Measurements from ENCODE around the gene COL9A1.

Gene COL9A1

GRCh38 chr6:70285201-70285600 lies 17.7 kb downstream of the COL9A1 start:
- no peak for DNase-seq

DNA sequence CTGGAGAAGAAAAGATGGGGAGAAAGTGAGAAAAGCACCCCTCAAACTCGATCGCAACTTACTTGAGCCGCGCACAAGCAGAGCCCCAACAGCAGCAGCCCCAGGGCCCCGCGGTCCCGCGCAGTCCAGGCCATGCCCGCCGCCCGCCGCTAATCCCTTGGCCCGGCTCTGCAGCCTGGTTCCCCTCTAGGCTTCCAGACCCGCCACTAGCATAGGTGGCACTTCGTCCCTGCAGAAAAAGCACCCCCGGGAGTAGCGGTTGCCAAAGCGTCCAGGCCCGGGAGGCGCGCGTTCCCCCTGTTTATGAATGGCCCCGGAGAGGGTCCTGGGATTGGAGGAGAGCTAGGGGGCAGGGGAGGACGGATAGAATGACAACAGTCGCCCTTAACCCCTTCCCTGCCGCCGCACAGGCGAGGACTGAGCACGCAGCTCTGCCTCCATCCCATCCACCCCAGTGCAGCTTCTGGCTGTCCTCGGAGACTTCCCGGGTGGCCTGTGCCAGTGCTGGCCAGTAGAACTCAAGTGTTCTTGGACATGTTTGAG lies 19.9 kb downstream of the COL9A1 start:
- no peak for DNase-seq

DNA sequence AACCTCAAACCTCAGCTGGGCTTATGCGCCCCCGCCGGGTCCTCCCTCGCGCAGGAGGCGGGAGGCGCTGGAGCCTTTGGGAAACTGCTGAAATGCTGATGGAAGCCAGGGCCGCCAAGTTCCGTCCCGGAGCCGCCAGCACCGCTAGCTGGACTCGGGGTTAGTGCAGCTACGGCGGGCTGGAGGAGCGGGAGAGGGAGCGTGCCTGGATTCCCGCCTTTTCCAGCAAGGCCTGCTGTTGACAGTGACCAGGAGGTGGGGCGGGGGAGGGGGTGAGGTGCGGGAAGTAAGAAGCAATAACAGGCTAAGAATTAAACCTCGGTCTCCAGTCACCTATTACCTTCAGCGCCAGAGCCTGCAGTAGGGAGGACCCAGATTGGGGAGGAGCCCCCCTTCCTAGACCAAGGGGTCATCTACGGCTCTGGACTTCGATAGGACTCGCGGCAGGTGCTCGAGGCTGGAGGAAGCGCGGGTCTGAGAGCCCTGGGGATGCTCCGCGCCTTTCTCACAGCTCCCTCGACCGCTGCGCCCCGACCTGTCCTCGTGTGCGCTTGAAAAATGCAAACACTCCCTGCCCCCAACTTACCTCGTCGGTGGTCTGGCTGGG lies 20.5 kb downstream of the COL9A1 start:
- no peak for DNase-seq

DNA sequence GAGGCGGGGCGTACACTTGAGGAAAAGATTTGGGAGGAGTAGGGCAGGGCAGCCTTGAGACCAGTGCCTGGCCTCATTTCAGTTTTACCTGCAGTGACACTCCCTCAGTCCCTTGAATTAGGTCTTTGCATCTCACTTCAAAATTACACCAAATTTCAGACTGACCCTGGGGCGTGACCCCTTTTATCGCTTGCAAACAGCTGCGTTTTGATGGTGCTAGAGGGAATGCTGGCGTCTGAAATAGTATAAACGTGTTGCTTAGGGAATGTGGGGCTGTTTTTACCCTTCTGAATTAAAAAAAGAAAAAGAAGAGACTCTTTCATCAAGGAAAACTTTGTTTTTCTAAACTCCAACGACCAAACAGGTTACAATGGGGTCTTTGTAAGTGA lies 21.0 kb downstream of the COL9A1 start:
- no peak for DNase-seq

DNA sequence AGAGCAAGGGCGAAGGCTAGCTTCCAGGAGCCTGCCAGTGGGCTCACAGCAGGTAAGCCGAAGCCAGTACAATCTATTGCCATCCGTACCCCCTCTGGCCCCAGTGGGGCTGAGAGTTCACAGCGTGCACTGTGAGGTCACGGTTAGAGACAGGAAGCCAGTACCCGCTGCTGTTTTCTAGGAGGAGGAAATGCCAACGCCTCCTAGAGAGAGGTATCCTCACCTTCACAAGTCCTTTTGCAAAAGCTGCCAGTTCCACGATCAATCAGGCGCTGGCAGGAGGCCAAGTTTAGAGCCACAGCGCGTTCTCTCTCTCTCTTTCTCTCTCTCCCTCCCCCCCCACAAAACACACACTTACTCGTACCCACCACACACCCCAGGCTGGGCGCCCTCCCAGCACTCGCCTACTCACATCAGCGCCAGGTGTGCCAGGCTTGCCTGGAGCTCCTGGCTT lies 22.5 kb downstream of the COL9A1 start:
- DNase-seq, result peak; percentile 14

DNA sequence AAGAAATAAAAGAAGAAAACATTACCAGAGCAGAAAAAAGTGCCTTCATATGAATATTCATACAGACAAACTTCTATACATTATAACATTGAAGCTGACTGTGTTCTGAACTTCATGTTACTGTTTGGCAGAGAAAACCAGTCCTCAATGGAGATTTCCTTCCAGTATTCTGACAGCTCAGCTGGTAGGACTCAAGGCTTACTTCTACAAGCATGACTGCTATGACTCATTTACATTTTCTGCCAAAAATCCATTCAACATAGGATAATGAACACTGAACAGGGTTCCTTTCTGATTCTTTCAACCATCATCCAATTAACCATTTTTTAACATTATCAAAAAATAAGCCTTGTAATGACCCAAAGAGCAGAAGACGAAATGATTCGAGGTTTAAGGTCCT lies 25.4 kb downstream of the COL9A1 start:
- no peak for DNase-seq

- no peak for DNase-seq
These were observed 28.5 kb downstream of the COL9A1 start for GRCh38 chr6:70274338-70274737.

GRCh38 chr6:70272071-70272470 lies 30.8 kb downstream of the COL9A1 start:
- no peak for DNase-seq

DNA sequence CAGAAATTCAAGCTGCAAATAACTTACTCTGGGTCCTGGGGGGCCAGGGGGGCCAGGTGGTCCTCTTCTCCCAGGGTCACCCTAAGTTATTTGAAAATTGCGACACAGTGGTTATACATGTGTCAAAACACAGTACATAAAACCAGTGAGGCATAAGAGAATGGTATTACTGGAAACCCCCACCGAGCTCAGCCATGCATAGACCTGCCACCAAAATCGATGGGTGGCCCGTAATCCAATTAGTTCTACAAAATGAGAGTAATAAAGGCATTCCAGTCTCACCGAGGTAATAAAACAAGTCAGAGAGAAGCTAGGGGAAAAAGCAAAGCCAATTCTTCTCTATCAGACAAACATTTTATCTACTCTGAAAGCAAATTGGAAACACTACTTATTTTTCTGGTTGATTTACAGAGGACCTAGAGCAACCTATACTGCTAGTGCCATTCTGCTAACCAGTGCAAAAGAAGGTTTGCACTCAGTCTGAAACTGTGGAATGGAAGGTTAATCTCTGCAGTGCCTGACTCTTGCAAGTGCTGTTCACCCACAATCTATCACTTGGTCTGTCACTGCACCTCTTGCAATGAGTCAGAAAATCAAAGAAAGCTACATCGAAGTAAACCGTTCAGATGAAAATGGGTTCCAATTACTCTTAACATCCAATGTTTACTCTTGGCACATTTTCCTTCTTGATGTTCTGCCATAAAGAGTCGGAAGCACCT lies 32.4 kb downstream of the COL9A1 start:
- DNase-seq, result no peak

- no peak for DNase-seq
These were observed 36.7 kb downstream of the COL9A1 start for GRCh38 chr6:70266142-70266541.

DNA sequence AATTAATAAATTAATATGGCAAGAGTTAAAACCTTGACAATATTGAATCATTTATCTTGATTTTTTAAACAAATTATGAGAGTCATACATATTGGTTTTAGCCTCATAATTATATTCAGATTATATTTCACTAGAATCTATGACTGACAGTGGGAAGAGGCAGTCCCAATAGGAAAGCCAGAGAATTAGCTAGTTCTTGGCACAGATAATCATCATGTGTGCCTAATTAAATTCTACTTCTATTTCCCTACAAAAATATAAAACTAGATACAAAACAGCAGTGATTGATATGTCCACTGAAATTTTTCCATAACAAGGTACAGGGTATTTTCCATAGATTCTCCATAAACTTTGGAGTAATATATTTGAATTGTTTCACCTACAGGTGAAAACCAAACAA lies 38.6 kb downstream of the COL9A1 start:
- DNase-seq, result no peak

DNA sequence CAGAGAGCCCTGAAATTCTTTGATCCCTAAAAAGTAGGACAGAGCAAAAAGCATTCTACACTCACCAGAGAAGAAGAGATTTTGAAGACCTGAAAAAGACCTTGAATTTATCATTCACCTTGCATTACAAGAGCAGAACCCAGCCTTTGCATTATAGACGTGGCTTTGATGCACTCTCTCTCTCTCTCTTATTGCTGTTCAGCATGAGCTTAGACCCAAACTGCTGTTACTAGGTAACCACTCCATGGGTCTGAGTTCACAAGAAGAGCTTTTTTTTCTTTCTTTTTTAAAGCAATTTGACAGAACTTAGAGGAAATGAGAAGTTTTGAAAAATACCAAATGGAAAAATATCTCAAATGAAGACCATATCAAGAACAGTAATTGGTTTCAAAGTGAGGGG lies 44.4 kb downstream of the COL9A1 start:
- DNase-seq, result no peak

DNA sequence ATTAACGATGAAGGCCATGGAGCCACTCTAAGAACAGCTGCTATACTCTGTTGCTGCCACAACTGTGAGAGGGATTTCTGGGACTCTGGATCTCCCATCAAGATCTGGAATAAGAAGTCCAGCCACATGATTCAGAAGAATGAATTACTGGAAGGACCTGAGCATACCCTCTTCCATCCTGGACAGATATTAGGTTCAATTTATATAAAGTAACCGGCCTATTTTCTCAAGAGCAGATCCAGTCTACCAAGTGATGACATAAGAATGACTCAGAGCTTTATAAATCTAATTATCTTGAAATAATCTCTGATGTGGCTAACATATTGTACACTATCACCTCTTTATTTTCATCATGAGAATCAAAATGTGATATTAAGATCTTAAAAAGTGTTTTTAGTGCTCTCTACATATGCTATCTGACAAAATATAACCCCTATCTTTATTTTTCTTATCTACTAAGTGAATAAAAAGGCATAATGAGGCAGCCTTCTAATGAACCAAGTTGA lies 45.1 kb downstream of the COL9A1 start:
- DNase-seq, result no peak

DNA sequence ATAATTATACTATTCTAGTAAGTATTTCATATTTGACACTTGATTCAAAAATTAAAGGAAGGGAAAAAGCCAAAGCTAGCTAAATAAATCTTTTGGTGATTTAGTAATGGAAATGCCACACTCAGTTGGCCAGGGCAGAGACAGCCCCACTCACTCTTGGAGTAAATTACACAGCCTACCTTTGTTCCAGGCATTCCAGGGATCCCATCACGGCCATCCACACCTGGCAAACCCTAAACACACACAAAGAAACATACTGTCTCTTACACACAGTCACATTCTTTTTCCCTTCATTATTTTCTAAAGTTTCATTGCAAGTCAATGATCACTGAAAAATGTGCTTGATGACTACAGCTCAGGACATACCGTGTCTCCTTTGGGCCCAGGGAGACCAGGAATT lies 48.1 kb downstream of the COL9A1 start:
- no peak for DNase-seq

DNA sequence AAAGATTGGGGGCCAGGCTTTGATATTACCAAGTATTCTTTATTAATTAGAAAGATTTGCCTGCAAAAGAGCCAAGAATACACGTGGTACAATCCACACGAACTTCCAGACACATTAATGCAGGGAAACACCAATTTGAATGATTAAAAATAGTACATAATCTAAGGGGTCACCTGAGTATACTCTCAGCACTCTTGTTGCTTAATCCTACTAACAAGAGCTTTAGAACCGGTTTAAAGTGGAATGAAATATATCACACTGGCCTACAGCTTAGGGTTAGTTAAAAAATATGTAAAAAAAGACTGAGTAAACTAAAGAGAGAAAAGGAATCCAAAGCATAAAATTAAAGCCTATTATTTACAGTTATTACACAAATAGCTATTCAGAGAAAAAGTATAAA lies 49.0 kb downstream of the COL9A1 start:
- DNase-seq, result no peak

DNA sequence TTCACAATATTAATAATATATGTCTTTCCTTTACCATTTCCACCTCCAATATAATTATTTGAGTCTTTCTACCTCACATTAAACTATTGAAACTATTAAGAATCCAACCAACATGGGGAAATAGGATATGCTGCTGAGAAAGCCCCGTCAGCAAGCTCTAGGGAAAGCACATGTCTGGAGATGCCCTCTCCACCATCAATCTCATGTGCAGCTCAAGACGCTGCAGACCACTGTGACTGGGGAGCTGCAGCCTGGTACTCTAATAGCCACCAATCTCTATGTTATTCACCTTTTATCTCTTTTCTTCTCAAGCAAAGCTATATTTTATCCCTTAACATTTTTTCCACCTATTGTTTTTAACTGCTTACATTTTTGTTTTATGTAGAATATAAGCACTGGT lies 50.3 kb downstream of the COL9A1 start:
- no peak for DNase-seq

DNA sequence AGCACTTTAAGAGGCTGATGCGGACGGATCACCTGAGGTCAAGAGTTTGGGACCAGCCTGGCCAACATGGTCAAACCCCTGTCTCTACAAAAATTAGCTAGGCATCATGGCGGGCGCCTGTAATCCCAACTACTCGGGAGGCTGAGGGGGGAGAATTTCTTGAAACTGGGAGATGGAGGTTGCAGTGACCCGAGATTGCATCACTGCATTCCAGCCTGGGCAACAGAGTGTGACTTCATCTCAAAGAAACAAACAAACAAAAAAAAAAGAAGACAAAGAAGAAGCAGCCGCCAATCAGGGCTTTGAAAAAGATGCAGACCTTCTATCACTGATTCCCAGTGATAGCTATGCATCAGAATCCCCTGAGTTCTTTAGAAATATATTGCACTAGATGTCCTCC lies 56.8 kb downstream of the COL9A1 start:
- DNase-seq, result no peak

GRCh38 chr6:70241991-70242420 lies 60.9 kb downstream of the COL9A1 start:
- no peak for DNase-seq

GRCh38 chr6:70241031-70241430 lies 61.9 kb downstream of the COL9A1 start:
- DNase-seq, result no peak

DNA sequence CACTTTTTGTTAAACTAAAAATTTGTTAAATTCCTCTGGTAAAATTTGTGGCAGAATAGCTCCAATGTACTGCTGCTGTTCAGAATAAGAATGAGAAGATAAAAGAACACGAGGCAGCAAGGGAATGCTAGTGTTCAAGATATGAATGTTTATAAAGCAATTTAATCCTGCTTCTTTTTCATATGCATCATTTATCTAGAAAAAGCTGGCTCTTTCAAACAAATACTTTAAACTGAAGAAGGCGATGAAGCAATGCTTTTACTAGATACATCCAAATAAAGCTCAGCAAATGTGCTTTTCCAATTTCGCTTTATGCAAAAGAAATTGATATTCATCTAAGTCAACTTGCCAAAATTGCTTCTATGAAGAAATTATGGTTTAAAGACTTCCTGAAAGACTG lies 66.5 kb downstream of the COL9A1 start:
- no peak for DNase-seq

GRCh38 chr6:70234561-70235236 lies 68.2 kb downstream of the COL9A1 start:
- no peak for DNase-seq

GRCh38 chr6:70231311-70231710 lies 71.6 kb downstream of the COL9A1 start:
- no peak for DNase-seq

- DNase-seq, result no peak
These were observed 77.8 kb downstream of the COL9A1 start for GRCh38 chr6:70225055-70225454.

GRCh38 chr6:70222439-70222749 lies 80.5 kb downstream of the COL9A1 start:
- no peak for DNase-seq

All from NCI-H2227 treated with DMSO at 0.1 percent for 48 hours (cell line).